Cardiac muscle cell (in vitro differentiated cells and primary cell): ENCODE data around the gene BIVM. TPM values are rescaled to one million over a fixed set of nuclear protein-coding genes. Genes with fewer than 3 reads are reported as not detected.

Experiments used
- DNase-seq, 2 donors: peaks; one replicate each; pipeline versions ENCODE4 v3.0.0 to v3.0.0-alpha.2; 2010 to 2017; ENCODE audit warnings: low read depth in 1 of 2, low spot score in 1 of 2
- H3K27ac ChIP-seq: fragments of 200-600 bp; sonication (generic); 2 replicates; pipeline ENCODE4 v1.5.1; 2016
- H3K27me3 ChIP-seq: fragments of 200-600 bp; sonication (generic); 2 replicates; pipeline ENCODE4 v1.6.0; 2016; ENCODE audit warnings: control low read depth
- H3K36me3 ChIP-seq: fragments of 200-600 bp; sonication (generic); 2 replicates; pipeline ENCODE4 v1.5.1; 2016; ENCODE audit warnings: control low read depth
- H3K4me1 ChIP-seq: fragments of 200-600 bp; sonication (generic); 2 replicates; pipeline ENCODE4 v1.8.1; 2017; ENCODE audit warnings: low read depth, mild to moderate bottlenecking, mixed run types
- H3K4me3 ChIP-seq: fragments of 200-600 bp; sonication (generic); 2 replicates; pipeline ENCODE4 v1.5.1; 2016; ENCODE audit warnings: mild to moderate bottlenecking
- H3K9me3 ChIP-seq: fragments of 200-600 bp; sonication (generic); 2 replicates; pipeline ENCODE4 v1.5.1; 2017; ENCODE audit warnings: low read depth, mild to moderate bottlenecking, control low read depth
- polyA plus RNA-seq: library from polyadenylated mRNA; unstranded; fragments of >200 nt; fragmentation: Nextera tagmentation; extraction: Ambion mirVana; gene quantifications from 2 replicates; pipeline ENCODE4 v1.2.1, GENCODE V29; 2016
- total RNA-seq: library from RNA; depleted of rRNA; stranded (reverse); fragments of >200 nt; gene quantifications from 2 replicates; pipeline ENCODE4 v1.2.3, GENCODE V29; 2016
- TF ChIP-seq, protein P1 (sequence below): IDR thresholded peaks from 2 replicates; pipeline ENCODE4 v1.5.1; 2012; ENCODE audit warnings: low read depth, mild to moderate bottlenecking, low read length

Gene BIVM, protein sequence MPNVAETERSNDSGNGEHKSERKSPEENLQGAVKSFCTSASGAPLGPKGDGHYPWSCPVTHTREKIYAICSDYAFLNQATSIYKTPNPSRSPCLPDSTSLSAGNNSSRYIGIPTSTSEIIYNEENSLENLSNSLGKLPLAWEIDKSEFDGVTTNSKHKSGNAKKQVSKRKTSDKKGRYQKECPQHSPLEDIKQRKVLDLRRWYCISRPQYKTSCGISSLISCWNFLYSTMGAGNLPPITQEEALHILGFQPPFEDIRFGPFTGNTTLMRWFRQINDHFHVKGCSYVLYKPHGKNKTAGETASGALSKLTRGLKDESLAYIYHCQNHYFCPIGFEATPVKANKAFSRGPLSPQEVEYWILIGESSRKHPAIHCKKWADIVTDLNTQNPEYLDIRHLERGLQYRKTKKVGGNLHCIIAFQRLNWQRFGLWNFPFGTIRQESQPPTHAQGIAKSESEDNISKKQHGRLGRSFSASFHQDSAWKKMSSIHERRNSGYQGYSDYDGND
- total RNA-seq (11.3 and 14.7 TPM in 2 replicates), polyA plus RNA-seq (16.1 and 28.8 TPM in 2 replicates)

DNA sequence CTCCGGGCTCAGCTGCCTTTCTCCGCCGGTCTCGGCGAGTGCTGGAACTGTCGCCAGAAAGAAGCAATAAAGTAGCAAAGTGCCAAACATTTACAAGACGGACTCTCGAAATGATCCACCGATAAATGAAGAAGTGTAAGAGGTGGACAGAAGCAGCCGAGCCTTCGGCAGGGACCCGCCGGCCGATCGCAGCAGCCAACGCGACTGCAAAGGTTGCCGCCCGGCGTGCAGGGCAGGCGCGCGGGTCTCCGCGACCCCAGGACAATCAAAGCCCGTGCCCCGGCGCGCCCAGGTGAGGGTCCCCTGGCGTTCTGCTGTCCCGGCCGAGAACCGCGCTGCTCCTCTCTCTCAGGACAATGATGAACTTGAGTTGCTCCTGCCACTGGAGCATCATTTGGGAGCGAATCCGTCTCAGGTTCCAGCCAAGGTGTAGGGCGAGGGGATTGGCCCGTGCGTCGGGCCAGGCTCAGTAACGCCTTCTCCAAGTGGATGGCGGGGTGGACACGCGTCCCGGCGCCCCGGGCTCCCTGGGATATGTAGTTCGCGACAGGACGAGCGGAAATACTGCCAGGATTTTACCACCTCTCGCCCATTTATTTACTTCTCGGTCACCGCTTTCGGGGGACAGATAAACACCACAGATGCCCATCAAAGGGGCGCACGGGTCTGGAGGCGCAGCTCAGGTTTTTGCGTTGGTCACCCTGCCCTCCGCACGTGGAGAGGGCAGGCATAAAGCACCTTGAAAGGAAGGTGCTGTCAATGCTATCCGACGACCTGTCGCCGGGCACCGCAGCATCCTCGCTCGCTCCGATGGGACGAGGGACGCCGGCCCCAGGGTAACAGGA, at the start of gene BIVM, which contains the start of gene POGLUT2:
BIVM (plus strand) TSS at position 539 of the 845 bp plus-strand sequence. CDS start 8,149 bp downstream, outside the sequence.
POGLUT2 (minus strand) TSS at position 396 of the 845 bp plus-strand sequence; CDS start at position 90, 306 bp downstream.
- peak; percentile 93 to 95 for DNase-seq
- Histone ChIP-seq H3K9me3 (no peaks in the 10 kb centered on the region), H3K27ac (no peak within 1 kb of the TSS), H3K4me3 (peak within 1 kb of the TSS; percentile 78), H3K36me3 (no peaks in the 10 kb centered on the region), H3K4me1 (peaks cover 4% of the 10 kb centered on the region), H3K27me3 (no peaks in the 10 kb centered on the region)
- TF ChIP-seq, protein P1, sequence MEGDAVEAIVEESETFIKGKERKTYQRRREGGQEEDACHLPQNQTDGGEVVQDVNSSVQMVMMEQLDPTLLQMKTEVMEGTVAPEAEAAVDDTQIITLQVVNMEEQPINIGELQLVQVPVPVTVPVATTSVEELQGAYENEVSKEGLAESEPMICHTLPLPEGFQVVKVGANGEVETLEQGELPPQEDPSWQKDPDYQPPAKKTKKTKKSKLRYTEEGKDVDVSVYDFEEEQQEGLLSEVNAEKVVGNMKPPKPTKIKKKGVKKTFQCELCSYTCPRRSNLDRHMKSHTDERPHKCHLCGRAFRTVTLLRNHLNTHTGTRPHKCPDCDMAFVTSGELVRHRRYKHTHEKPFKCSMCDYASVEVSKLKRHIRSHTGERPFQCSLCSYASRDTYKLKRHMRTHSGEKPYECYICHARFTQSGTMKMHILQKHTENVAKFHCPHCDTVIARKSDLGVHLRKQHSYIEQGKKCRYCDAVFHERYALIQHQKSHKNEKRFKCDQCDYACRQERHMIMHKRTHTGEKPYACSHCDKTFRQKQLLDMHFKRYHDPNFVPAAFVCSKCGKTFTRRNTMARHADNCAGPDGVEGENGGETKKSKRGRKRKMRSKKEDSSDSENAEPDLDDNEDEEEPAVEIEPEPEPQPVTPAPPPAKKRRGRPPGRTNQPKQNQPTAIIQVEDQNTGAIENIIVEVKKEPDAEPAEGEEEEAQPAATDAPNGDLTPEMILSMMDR, result no peak

DNA sequence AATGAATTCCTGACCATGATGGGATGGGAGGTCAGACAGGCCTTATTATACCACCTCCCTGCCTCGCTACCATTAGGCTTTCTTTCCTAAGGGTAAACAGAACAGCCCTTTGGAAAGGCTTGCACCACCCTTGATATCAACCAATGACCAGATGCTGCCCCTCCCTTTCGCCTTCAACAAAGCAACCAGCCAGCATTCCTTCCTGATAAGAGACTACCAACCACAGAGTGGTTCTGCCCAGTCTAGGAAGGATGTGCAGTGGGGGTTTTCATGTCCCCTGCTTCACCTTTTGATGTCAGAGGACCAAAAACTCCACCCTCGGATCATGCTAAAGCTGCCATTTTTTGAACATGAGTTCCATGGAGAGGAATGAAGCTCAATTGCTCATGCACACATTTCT, 47.0 kb upstream of the BIVM start:
- no peaks in the 10 kb centered on the region for H3K36me3 ChIP-seq
- no peak overlapping the region for H3K27ac ChIP-seq
- no peaks in the 10 kb centered on the region for H3K9me3 ChIP-seq
- DNase-seq, result no peak
- no peaks in the 10 kb centered on the region for H3K4me1 ChIP-seq
- H3K4me3 ChIP-seq, result no peak overlapping the region
- TF ChIP-seq, protein P1, result no peak
- H3K27me3 ChIP-seq, result no peaks in the 10 kb centered on the region

DNA sequence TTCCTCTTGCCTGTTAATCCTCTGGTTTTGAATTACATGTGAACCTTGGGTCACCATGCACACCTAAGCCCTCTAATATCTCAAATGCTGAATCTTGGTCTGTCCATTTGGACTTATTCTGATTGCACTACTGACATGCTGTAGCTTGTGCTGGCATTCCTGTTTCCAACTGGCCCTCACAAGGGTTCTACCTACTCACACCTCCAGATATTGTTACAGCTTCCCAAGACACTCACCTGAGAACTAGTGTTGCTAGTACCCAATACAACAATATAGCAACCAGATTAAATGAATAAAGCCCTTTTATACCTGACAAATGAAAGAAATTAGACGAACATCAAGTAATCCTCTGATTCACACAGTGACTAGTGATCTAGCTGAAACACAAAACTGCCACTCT, 41.9 kb upstream of the BIVM start:
- no peak overlapping the region for H3K27ac ChIP-seq
- no peak for DNase-seq
- TF ChIP-seq, protein P1, result no peak
- no peak overlapping the region for H3K4me3 ChIP-seq
- no peaks in the 10 kb centered on the region for H3K36me3 ChIP-seq
- no peaks in the 10 kb centered on the region for H3K27me3 ChIP-seq
- H3K9me3 ChIP-seq, result no peaks in the 10 kb centered on the region
- H3K4me1 ChIP-seq, result no peaks in the 10 kb centered on the region

DNA sequence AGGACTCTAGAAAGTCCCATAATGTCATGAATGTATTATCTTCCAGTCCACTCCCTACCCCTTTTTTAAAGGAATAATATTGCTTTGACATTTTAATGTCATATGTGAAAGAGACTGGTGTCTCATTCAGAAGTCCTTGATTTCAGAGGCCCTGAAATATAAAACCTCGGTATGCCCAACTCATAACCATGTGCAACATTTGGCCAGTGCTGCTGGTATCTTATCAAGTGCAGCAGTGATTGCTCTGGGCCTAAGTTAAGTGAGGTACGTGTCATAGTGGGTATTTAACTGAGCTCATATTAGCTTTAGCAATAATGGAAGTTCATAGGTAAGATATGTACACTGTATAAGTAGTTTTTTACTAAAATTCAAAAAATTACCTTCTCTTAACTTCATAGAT, 40.1 kb upstream of the BIVM start:
- H3K4me1 ChIP-seq, result no peaks in the 10 kb centered on the region
- no peaks in the 10 kb centered on the region for H3K9me3 ChIP-seq
- no peaks in the 10 kb centered on the region for H3K36me3 ChIP-seq
- H3K4me3 ChIP-seq, result no peak overlapping the region
- H3K27me3 ChIP-seq, result no peaks in the 10 kb centered on the region
- TF ChIP-seq, protein P1, result no peak
- no peak overlapping the region for H3K27ac ChIP-seq
- no peak for DNase-seq

DNA sequence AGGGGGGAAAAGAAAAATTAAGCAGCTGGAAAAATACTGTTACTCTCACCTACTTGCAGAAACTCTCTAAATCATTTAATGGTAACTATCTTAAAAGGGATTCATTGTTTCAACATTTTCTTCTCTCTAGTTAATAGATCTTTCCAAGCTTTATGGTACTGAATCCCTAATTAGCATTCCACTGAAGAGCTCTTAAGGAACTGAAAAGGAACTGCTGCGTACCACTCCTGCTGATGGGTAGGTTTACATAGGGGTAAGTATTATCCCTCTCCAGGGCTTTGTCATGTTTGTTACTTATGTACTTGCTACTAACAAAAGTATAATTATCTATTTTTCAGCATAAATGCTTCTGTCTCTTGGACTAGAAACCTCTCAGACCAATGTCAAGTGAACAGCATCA, 37.8 kb upstream of the BIVM start:
- DNase-seq, result no peak
- no peaks in the 10 kb centered on the region for H3K4me1 ChIP-seq
- H3K36me3 ChIP-seq, result no peaks in the 10 kb centered on the region
- no peaks in the 10 kb centered on the region for H3K27me3 ChIP-seq
- no peaks in the 10 kb centered on the region for H3K9me3 ChIP-seq
- no peak overlapping the region for H3K27ac ChIP-seq
- TF ChIP-seq, protein P1, result no peak
- H3K4me3 ChIP-seq, result no peak overlapping the region
